ENCODE data around the gene FKBP5.
"Not testable (repeated sequence)": the region's sequence is repeated elsewhere in the genome, so short reads cannot be mapped to it uniquely, and the experiment has no call there.

FKBP5 gene

DNA sequence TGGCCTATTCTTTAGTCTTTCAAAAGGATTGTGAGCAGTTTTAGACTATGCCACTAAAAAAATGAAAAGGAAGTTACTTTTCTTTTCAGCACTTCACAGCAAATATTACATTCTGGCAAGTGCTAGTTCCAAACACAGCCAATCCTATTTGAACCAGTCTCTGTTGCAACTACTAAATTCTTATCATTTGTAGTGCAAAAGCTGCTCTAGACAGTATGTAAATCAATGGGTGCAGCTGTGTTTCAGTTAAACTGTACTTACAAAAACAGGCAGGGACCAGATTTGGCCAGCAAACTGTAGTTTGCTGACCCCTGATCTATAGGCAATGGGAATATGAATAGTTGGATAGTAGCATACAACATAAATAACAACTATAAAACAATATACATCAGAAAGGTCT lies 107.9 kb downstream of the FKBP5 start:
- DNase-seq = no peak

DNA sequence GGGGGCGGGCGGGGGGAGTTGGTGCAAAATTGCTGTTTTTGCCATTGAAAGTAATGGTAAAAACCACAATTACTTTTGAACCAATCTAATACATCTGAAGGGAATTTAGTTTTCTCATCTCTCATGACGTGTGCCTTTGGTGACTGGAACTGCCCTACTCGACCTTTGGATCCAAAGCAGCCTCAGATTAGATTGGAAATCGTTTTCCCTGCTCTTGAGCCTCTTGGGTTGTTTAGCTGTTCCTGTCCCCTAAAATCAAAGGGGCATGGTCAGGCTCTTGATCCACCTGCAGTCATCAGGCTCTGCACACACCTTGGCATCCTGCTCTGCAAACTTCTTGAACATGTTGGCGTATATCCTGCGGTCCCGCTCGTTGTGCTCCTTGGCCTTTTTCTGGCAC lies 112.0 kb downstream of the FKBP5 start:
- no peak for DNase-seq

DNA sequence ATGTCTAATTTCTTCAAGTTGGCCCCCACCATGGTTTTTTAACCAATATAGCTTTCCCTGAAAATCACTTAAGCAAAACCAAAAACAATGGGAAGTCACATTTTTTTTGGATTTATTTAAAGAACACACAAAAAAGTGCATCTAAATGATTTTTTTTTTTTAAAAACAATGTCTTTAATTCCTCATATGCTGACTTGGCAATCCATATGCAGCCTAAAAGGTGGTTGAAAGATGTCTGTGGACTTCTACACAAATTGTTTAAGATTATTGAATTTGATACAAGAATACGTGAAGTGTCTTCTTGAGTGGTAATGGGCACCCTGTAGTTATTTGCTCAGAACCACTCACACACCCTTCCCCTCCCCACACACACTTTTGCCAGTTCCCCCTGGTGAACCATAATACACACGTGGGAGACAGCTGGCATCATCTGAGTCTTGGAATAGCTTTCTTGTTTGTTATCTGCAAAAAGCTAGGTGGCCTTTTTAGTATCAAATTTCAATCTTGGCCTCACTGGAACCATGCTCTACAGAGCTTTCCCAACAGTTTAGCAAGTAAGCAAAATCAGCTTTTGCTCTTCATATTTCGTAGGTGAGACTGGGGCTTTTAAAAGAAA lies 115.1 kb downstream of the FKBP5 start:
- peak; percentile 68 for DNase-seq

DNA sequence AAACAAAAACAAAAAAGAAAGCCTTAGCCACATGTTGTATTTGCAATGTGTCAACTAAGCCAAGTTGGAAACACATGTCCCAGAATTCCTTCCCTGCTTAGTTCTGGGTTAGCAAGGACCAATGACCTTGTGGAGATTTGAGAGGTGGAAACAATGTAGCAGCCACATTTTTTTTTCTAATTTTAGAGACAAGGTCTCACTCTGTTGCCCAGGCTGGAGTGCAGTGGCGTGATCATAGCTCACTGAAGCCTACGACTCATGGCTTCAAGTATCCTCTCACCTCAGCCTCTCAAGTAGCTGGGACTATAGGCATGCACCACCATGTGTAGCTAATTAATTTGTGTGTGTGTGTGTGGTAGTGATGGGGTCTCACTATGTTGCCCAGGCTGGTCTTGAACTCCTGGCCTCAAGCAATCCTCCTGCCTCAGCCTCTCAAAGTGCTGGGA lies 117.8 kb downstream of the FKBP5 start:
- not testable (repeated sequence) for DNase-seq

DNA sequence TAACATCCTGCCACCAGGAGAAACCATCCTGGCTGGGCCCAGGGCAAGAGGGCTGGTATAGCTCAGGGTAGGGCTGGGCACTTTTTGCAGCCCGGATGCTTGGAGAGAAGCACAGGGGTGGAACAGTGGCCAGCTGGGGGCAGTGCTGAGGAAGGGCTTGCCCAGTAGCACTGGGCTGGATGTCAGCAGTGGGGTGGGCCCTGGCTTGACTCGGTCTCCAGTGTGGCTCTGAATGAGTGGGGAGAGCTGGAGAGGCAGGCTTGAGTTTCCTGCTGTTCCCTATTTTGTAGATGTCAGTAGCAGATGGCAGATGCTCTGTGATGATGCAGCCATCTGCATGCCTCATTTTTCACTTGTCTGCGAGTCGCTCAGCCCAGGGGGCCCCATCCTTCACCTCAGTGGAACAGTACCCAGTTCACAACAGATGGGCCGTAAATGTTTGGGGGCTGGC lies 119.7 kb downstream of the FKBP5 start:
- DNase-seq = peak; percentile 94

DNA sequence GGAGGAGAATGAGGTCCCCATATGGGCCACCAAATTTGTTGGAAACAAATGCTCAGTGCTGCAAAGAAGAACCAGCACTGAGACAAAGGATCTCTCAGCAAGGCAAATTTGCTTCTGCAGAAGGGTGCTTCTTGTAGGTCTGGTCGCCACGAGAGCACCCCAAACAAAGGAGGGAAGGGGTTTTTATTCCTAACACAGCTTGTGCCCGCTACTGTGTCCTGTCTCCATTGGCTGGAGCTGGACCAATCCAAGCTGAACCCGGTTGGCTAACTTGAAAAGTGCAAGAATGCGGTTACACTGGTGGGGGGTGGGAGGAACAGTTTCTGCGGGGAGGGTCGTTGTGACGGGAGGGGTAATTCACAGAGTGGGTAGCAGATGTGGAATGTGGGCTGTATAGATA lies 121.9 kb downstream of the FKBP5 start:
- no peak for DNase-seq

DNA sequence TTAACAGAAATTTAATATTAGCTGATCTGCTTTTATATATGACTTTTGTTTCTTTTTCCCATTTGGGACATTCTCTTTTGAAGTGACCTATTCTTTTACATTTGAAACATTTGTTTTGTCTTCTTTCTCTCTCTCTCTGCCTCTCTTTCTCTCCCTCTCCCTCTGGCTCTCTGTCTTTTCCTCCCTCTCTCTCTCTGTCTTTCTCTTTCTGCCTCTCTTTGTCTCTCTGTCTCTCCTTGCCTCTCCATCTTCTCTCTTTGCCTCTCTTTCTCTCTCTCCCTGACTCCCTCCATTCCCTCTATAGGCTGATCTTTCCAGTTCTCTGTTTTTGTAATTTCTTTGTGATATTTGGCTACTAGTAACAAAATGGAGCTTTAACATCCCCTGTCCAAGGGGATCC lies 124.0 kb downstream of the FKBP5 start:
- DNase-seq = no peak

DNA sequence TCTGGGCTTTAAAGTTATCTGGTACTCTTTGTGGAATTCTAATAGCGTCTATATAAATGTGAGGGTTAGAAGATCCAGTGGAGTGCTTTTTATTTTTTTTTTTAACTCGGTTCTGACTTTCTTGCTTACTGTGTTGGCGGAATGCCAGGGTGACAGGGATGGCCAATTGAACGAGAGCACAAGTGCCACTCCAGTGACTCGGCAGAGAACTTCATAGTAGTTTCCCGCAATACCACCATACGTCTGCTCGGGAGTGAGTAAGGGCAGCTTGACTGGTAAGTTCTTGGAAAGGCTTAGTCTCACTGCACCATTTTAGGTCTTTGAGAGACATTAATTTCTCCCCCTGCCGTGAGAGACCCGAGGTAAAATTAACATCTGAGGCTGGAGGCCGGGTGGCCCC lies 126.7 kb downstream of the FKBP5 start:
- DNase-seq = no peak

DNA sequence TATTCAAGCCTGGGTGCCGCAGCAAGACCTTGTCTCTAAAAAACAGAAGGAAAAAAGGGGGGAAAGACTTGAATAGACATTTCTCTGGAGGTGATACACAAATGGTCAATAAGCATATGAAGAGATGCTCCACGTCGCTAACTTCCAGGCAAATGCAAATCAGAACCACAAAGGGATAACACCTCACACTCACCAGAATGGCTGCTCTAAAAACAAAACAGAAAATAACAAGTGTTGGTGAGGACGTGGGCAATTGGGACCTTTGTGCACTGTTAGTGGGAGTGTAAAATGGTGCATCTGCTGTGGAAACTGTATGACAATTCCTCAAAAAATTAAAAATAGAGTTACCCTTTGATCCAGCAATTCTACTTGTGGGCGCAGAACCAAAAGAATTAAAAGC lies 127.6 kb downstream of the FKBP5 start:
- no peak for DNase-seq

DNA sequence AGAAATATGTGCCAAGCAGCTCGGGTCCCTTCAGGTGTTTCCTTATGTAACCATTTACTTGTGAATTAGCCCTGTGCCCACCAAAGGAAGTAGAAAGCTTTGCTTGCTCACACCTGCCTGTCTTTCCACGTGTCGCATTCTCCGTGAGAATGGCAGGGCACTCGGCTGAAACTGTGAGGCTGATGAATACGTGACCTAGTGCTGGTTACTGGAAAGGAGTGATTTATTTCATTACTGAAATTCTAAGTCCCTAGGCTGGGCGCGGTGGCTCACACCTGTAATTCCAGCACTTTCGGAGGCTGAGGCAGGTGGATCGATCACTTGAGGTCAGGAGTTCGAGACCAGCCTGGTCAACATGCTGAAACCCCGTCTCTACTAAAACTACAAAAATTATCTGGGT lies 130.1 kb downstream of the FKBP5 start:
- DNase-seq = no peak

DNA sequence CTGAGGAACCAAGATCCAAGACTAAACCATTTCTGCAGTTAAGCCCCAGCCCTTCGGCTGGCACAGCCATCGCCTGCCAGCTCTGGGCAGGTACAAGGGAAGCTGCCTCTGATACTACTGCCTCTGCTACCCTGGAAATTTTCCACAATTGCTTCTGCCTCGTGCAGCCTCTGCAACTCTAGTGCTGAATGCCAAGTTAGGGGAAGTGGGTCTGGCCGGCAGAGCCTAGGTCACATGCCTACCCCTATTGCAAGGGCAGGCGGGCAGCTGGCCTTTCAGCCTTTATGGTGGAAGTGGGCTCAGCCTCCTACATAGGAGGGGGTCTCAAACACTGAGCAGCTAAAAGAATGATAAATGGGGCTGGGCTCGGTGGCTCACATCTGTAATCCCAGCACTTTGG lies 131.5 kb downstream of the FKBP5 start:
- DNase-seq = no peak

DNA sequence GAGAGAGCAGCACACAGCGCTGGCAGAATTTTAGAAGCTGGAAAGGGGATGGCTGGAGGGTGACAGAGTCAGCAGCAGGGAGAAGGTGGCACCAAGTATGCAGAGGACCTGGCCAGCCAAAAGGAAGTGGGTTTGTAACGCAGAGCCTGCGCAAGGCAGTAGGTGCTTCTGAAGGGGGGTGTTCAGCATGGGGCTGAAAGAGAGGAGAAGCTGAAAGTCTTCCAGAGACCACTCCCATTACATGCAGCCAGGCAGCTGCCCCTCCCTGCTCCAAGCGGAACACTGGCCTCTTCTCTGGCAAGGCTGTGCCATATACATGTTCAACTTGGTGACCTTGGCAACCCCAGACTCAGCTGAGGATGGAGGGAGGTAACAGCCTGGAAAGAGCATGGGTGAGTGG lies 133.9 kb downstream of the FKBP5 start:
- DNase-seq = no peak

DNA sequence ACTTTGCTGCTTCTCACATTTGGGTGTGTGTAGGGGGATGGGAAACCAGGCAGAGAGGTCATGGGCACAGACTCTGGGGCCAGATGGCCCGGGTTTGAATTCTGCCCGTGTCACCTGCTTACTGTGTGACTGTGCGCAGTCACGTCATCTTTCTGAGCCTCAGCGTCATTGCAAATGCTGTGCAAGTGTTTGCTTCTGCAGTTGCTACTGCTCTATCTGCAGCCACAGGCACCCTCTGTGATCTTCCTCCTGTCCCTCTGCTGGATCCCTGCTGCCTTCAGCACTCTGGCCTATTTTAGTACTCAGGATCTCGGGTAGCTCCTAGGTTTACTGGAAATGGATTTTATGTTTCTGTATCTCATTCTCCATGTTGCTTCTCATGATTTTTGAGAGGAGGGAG lies 135.4 kb downstream of the FKBP5 start:
- DNase-seq = no peak

DNA sequence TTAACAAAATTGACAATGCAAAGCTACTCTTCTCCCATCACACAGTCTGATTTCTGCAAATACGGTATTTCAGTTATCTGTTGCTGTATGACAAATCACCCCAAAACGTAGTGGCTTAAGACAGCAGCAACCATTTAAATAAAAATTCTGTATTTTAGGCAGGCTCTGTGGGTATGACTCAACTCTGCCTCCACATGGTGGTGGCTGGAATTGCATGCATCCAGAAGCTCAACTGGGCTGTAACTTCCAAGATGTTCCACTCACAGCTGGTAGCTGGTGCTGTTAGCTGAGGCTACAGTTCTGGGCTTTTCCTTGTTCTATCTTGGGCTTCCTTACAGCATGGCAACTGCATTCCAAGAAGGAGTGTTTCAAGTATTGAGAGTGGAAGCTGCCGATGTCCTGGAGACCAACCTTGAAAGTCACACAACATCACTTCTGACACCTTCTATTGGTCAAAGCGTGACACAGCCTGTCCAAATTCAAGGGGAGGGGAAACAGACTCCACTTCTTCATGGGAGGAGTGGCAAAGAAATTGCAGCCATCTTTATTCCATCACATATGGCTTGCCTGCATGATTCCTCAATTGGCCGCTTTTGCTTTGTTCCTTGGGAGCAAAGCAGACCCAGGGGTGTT lies 136.3 kb downstream of the FKBP5 start:
- DNase-seq = no peak

DNA sequence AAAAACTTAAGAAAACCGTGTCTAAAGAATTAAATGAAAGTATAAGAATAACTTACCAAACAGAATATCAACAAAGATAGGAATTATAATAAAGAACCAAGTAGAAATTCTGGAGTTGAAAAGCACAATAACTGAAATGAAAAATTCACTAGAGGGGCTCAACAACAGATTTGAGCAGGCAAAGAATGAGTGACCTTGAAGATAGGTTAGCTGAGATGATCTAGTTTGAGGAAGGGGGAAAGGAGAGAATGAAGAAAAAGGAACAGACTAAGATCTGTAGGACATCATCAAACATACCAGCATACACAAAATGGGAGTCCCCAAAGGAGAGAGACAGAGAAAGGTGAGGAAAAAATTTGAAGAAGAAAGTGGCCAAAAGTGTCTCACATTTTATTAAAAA lies 138.3 kb downstream of the FKBP5 start:
- no peak for DNase-seq

DNA sequence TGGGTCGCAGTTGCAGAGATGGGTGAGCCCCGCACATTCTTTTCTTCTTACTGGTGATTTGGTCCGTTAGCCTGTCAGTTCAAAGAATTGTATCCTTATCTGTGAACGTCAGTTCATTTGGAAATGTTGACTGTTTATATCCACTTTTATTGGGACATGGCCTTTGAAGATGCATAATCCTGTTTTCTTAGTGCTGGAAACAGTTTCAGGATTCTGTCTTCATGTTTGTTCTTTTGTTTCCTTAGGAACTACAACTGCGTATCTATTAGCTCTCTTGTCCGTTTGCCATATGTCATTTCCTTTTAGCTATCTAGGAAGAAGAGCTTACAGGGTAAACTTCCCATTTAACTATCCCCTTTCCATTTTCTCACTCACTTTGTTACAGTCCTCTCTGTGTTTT lies 141.0 kb downstream of the FKBP5 start:
- DNase-seq = no peak

DNA sequence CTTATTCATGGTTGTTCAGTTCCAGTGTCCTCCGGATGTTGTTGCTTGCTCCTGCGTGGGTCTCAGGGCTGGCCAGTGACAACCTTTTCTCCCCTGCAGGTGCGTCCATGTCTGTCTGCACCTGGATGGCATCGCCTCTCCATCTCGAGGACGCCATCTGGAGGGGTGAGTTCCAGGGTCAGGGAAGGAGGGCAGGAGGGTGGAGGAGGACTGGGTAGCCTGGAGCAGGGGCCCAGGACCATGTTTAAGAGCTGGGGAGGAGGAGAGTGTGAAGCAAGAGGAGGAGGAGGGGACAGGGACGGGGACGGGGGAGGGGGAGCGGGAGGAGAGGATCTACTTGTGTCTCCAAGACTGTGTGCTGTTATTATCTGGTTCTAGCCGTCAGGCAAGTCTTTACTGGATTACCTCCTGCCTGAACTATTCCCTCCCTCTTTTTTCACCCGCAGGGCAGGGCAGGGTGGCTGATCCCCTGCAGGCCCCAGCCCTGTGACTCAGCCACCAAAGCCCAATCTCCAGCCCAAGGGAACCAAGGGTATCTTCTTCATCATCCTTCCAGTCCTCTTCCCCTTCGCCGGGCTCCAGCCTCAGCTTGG lies 143.8 kb downstream of the FKBP5 start:
- no peak for DNase-seq

DNA sequence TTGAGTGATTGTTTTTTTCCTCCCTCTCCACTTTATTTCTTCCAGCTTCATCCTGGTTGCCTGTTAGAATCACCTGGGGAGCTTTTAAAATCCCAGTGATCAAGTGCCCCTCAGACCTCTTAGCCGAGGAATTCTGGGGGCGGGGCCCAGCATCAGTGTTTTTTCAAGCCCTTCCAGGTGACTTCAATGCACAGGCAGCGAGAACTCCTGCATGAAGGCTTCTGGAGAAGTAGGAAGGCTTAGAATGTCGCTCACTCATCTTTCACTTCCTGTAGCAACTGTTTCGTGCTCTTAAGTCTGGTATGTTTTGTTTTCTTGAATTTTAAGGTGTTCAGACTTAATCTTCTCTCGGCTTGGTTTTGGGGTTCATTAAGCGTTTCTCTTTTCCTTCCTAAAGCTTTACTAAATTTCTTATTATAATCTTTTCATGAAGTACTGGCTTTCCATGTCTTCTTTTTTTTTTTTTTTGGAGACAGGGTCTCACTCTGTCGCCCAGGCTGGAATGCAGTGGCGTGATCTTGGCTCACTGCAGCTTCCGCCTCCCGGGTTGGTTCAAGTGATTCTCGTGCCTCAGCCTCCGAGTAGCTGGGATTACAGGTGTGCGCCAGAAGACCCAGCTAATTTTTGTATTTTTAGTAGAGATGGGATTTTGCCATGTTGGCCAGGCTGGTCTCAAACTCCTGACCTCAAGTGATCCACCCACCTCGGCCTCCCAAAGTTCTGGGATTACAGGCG lies 145.1 kb downstream of the FKBP5 start:
- no peak for DNase-seq

DNA sequence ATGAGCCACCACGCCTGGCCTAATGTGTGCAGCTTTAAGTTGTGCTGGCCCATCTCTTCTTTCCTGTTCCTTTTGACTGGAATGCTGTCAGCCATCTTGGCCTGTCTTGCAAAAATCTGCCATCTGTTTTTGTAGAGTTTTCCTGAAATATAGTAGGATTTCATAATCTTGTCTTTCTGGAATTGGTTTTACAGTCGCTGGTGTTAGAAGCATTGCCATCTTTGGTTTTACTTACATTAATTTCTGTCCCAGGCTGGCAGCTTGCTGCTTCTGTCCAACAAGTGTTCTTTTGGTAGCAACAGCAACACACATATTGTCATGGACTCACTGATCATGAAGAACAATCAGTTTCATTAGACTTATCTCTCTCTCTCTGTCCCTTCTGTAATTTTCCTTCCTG lies 146.9 kb downstream of the FKBP5 start:
- DNase-seq = no peak

DNA sequence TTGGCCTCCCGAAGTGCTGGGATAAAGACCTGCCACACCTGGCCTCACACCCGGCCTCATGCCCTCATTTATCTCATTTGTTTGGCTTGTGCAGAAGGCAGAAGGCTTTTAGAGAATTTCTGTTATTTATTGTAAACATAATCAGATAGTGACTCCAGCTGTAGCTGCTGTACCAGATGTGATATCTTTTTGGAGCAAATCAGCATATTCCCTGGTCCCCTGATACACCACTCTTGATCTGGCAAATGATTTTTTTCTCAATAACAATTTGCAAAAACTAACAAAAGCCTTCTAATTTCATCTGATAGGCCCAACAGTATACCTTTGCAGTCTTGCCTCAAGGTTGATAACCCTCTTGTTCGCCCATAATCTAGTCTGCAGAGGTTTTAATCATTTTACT lies 149.5 kb downstream of the FKBP5 start:
- DNase-seq = no peak

DNA sequence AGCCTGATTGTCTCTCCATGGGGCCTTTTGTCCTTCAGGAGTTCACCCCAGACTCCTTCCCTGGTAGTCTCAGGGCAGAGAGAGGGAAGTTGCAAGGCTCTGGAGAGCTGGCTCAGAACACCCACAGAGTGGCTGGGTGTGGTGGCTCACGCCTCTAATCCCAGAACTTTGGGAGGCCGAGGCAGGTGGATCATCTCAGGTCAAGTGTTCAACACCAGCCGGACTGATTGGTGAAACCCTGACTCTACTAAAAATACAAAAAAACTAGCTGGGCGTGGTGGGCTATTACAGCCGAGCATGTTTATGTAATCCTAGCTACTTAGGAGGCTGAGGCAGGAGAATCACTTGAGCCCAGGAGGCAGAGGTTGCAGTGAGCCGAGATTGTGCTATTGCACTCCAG lies 152.9 kb downstream of the FKBP5 start:
- not testable (repeated sequence) for DNase-seq

DNA sequence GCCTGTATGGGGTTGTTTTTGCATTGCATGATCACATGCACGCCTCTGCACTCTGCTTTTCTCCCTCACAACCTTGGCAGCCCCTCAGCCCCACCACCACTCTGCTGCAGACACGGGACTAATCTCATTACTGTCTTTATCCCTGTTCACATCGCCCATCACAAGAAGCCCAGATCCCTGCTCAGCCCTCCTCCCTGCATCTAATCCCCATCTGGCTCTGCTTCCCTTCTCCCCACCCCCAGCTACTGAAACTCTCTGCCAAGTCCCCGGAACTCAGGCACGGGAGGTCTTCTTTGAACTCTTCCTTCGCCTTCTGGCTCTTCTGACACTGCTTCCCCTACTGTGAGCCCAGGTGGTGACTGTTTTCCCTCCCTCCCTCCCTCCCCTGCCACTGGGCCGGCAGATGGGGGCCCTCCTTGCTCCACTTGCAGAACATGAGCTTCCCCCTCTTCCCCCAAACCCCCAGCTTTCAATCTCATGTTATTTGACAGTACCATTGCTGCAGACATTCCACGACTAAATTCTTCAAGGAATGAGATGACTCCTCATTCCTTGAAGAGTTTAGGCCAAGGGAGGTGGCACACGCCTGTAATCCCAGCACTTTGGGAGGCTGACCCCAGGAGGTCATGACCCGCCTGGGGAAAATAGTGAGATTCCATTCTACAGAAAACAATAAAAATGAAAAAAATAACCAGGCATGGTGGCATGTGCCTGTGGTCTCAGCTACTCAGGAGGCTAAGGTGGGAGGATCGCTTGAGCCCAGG lies 154.1 kb downstream of the FKBP5 start:
- peak; percentile 97 for DNase-seq

DNA sequence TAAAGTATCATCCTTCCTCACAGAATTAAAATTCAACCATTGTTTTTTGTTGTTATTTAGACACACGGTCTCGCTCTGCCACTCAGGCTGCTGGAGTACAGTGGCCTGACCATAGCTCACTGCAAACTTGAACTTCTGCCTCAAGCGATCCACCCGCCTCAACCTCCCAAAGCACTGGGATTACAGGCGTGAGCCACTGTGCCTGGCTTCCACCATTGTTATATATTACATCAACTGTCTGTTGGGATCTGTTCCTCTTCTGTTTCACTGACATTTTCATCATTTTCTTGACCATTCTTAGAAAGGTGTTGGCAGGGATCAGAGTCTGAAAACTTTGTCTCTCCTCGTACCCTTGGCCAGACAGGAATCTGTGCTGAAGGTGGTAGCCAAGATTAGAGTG lies 154.7 kb downstream of the FKBP5 start:
- DNase-seq = no peak

Measured in DMS 273 treated with DMSO at 0.1 percent for 48 hours (cell line).